Testis (tissue), 2 donors: Measurements from ENCODE around the gene EFCAB14.

Experiments
- CTCF ChIP-seq, 3 experiments: fragments of 450-650 bp in 2 of 3; fragments of 200-600 bp in 1 of 3; sonication (generic) in 1 of 3; IDR thresholded peaks; one replicate each; pipeline ENCODE4 v1.5.1; 2016 to 2019; ENCODE audit warnings: antibody characterized with exemption in 3 of 3, mild to moderate bottlenecking in 2 of 3, moderate library complexity in 1 of 3
- POLR2A ChIP-seq: fragments of 450-650 bp; IDR thresholded peaks from one replicate; pipeline ENCODE4 v1.6.1; 2017; ENCODE audit warnings: antibody characterized with exemption, mild to moderate bottlenecking, moderate library complexity

GRCh38 chr1:46760558-46761166 lies 41.7 kb upstream of the EFCAB14 start:
- TF ChIP-seq POLR2A (no peak), CTCF (IDR thresholded peaks at IDR 0.05) (no peak)
